ENCODE measurements around the gene TSNAXIP1. TPM values are rescaled to one million over a fixed set of nuclear protein-coding genes. Genes with fewer than 3 reads are reported as not detected.

Gene TSNAXIP1
- total and polyA plus RNA-seq, 9 of the 15 experiments (the other 6 are each of a cell fraction or from before 2014, with no cell fraction given), result 0.03 to 0.24 (median 0.11) TPM; not detected in 4

- peak; percentile 74 for TF ChIP-seq ZNF316 (IDR thresholded peaks at IDR 0.05)
- TF ChIP-seq BDP1 (IDR thresholded peaks at IDR 0.05; ENCODE audit: insufficient read depth, insufficient read length), result no peak
- peak; percentile 99 for TF ChIP-seq FIP1L1 (IDR thresholded peaks at IDR 0.05; ENCODE audit: low read depth, low read length, poor library complexity, severe bottlenecking)
- no peak for TF ChIP-seq SRF (CRISPR knock-in tag; IDR thresholded peaks at IDR 0.05)
- no peak for TF ChIP-seq BRD4 (IDR thresholded peaks at IDR 0.05)
- peak; percentile 95 for TF ChIP-seq ZEB2 (IDR thresholded peaks at IDR 0.05)
- TF ChIP-seq NR1H2 (CRISPR knock-in tag; IDR thresholded peaks at IDR 0.05), result peak; percentile 83; the same call in 1 of the 2 replicates
- TF ChIP-seq NFXL1 (CRISPR knock-in tag; IDR thresholded peaks at IDR 0.05), result no peak
- no peak for TF ChIP-seq ASH1L (IDR thresholded peaks at IDR 0.05; ENCODE audit: borderline replicate concordance, low read depth, partially characterized antibody)
- peak; percentile 99 for TF ChIP-seq RBBP5 (IDR thresholded peaks at IDR 0.05; ENCODE audit: borderline replicate concordance, insufficient read depth, low read length, poor library complexity, severe bottlenecking)
- no peak for TF ChIP-seq PYGO2 (tag; IDR thresholded peaks at IDR 0.05)
- no peak for TF ChIP-seq ZNF311 (CRISPR knock-in tag; IDR thresholded peaks at IDR 0.05)
- no peak for TF ChIP-seq CHCHD3 (CRISPR knock-in tag; IDR thresholded peaks at IDR 0.05)
- no peak for TF ChIP-seq NCOA6 (IDR thresholded peaks at IDR 0.05)
- no peak for TF ChIP-seq BRCA1 (IDR thresholded peaks at IDR 0.05)
- TF ChIP-seq BRCA1 (CRISPR knock-in tag; IDR thresholded peaks at IDR 0.05), result 0 out of 2 replicates have a peak, but pooled peaks have one; percentile 96
- TF ChIP-seq ZBTB17 (CRISPR knock-in tag; IDR thresholded peaks at IDR 0.05), result peak; percentile 56
- TF ChIP-seq MYBL2 (IDR thresholded peaks at IDR 0.05; ENCODE audit: low read depth), result no peak
- TF ChIP-seq MYBL2 (CRISPR knock-in tag; IDR thresholded peaks at IDR 0.05; ENCODE audit: borderline replicate concordance), result no peak
- TF ChIP-seq GATA2 (CRISPR knock-in tag; IDR thresholded peaks at IDR 0.05), result no peak
- no peak for TF ChIP-seq RHOXF2B (CRISPR knock-in tag; conservative IDR thresholded peaks at IDR 0.05)
- TF ChIP-seq FOXK2 (conservative IDR thresholded peaks at IDR 0.05 in 1 of 2, IDR thresholded peaks at IDR 0.05 in 1 of 2; ENCODE audit: low read depth in 2 of 2), result 0 out of 4 replicates have a peak, but pooled peaks of 1 of the 2 experiments have one; percentile 30
- TF ChIP-seq ZNF280B (CRISPR knock-in tag; IDR thresholded peaks at IDR 0.05), result no peak
- TF ChIP-seq TSC22D4 (tag; IDR thresholded peaks at IDR 0.05), result no peak
- TF ChIP-seq GATAD2A (IDR thresholded peaks at IDR 0.05), result 0 out of 2 replicates have a peak, but pooled peaks have one; percentile 47
- TF ChIP-seq NONO (IDR thresholded peaks at IDR 0.05; ENCODE audit: low read depth in 2 of 2, low read length in 1 of 2), result no peak; a peak in 1 of 4 replicates
- no peak for TF ChIP-seq PRMT5 (CRISPR knock-in tag; IDR thresholded peaks at IDR 0.05)
- no peak for TF ChIP-seq HMG20A (CRISPR knock-in tag; conservative IDR thresholded peaks at IDR 0.05)
- TF ChIP-seq PHF8 (IDR thresholded peaks at IDR 0.05; ENCODE audit: borderline replicate concordance, low read length), result peak; percentile 93; the same call in 1 of the 2 replicates
- TF ChIP-seq RBM17 (IDR thresholded peaks at IDR 0.05; ENCODE audit: borderline replicate concordance, low read depth, low read length), result no peak
- peak; percentile 78; the same call in 1 of the 2 replicates for TF ChIP-seq ELF4 (CRISPR knock-in tag; IDR thresholded peaks at IDR 0.05)
- TF ChIP-seq C11orf30 (IDR thresholded peaks at IDR 0.05; ENCODE audit: low read depth), result peak; percentile 90
These were observed 66.1 kb downstream of the TSNAXIP1 start, which contains the start of gene EDC4 (continued) for GRCh38 chr16:67872631-67873434.

Data from K562 (cell line).